Rectal smooth muscle tissue (tissue), 1 donor: ENCODE data around the gene STK11.
"Not testable (repeated sequence)": the region's sequence is repeated elsewhere in the genome, so short reads cannot be mapped to it uniquely, and the experiment has no call there.

Source experiments
- H3K27ac ChIP-seq: one replicate; pipeline ENCODE4 v1.7.0; 2013; ENCODE audit warnings: low read depth, low read length, inconsistent platforms
- H3K27me3 ChIP-seq: one replicate; pipeline ENCODE4 v1.7.0; 2013; ENCODE audit warnings: low read length; ENCODE audit not compliant: control insufficient read depth, insufficient read depth
- H3K36me3 ChIP-seq: one replicate; pipeline ENCODE4 v1.7.0; 2013; ENCODE audit warnings: low read length; ENCODE audit not compliant: control insufficient read depth, insufficient read depth
- H3K4me1 ChIP-seq: one replicate; pipeline ENCODE4 v1.7.0; 2013; ENCODE audit warnings: low read length; ENCODE audit not compliant: control insufficient read depth, insufficient read depth
- H3K4me3 ChIP-seq: one replicate; pipeline ENCODE4 v1.7.0; 2013; ENCODE audit warnings: low read length
- H3K9ac ChIP-seq: one replicate; pipeline ENCODE4 v1.7.0; 2013; ENCODE audit warnings: low read length

Gene STK11

DNA sequence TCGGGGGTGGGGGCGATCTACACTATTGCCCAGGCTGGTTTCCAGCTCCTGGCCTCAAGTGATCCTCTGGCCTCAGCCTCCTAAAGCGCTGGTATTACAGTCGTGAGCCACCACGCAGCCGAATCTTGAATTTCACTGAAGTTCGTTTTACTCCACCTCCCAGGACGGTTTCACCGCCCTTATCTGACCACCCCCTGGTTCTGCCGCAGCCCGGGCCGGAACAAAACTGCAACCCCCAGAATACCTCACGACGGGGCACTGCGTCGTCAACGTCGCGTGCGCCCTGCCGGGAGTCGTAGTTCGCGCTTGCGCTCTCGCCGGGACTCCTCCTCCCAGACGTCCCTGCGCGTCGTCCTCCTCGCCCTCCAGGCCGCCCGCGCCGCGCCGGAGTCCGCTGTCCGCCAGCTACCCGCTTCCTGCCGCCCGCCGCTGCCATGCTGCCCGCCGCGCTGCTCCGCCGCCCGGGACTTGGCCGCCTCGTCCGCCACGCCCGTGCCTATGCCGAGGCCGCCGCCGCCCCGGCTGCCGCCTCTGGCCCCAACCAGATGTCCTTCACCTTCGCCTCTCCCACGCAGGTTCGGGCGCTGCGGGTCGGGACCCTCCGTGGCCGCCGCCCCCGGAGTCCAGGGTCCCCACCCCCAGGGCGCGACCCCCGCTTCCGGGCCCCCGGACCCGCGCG is 36.0 kb downstream of the STK11 start, which contains the start of gene ATP5F1D:
ATP5F1D (plus strand) TSS at position 335 of the 679 bp plus-strand sequence; CDS start at position 435, 100 bp downstream.
- peak within 1 kb of the TSS; percentile 86 for H3K27ac ChIP-seq
- peak within 1 kb of the TSS; percentile 83 for H3K4me3 ChIP-seq
- peaks cover 4% of the 10 kb centered on the region for H3K27me3 ChIP-seq
- H3K36me3 ChIP-seq = no peaks in the 10 kb centered on the region
- peak within 1 kb of the TSS; percentile 61 for H3K9ac ChIP-seq
- H3K4me1 ChIP-seq = peaks cover 31% of the 10 kb centered on the region

DNA sequence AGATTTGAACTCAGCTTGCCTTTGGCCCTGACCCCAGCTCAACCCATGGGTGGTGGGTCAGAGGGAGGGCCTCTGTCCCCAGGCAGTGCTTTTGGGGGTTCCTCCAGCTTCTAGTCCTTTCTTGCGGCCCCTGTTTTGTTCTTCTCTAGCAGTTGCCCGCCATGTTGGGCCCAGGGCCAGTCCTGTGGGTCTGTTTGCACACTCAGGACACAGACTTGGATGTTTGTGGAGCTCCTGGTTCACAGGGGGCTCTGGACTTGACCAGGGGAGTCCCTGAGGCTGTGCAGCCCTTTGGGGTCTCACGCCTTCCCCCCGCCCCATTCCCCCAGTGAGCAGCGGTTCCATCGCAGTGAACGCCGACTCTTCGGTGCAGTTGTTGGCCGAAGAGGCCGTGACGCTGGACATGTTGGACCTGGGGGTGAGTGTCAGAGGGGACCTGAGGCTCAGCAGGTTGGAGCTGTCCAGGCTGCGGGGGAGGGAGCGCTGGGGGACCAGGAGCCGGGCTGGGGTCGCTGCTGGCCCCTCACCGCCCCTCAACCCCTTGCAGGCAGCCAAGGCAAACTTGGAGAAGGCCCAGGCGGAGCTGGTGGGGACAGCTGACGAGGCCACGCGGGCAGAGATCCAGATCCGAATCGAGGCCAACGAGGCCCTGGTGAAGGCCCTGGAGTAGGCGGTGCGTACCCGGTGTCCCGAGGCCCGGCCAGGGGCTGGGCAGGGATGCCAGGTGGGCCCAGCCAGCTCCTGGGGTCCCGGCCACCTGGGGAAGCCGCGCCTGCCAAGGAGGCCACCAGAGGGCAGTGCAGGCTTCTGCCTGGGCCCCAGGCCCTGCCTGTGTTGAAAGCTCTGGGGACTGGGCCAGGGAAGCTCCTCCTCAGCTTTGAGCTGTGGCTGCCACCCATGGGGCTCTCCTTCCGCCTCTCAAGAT is 38.5 kb downstream of the STK11 start:
- Histone ChIP-seq H3K36me3 (no peaks in the 10 kb centered on the region), H3K4me3 (peak overlapping the region; percentile 46), H3K27ac (peak overlapping the region; percentile 91), H3K27me3 (no peaks in the 10 kb centered on the region), H3K9ac (no peak overlapping the region), H3K4me1 (peaks cover 35% of the 10 kb centered on the region)

DNA sequence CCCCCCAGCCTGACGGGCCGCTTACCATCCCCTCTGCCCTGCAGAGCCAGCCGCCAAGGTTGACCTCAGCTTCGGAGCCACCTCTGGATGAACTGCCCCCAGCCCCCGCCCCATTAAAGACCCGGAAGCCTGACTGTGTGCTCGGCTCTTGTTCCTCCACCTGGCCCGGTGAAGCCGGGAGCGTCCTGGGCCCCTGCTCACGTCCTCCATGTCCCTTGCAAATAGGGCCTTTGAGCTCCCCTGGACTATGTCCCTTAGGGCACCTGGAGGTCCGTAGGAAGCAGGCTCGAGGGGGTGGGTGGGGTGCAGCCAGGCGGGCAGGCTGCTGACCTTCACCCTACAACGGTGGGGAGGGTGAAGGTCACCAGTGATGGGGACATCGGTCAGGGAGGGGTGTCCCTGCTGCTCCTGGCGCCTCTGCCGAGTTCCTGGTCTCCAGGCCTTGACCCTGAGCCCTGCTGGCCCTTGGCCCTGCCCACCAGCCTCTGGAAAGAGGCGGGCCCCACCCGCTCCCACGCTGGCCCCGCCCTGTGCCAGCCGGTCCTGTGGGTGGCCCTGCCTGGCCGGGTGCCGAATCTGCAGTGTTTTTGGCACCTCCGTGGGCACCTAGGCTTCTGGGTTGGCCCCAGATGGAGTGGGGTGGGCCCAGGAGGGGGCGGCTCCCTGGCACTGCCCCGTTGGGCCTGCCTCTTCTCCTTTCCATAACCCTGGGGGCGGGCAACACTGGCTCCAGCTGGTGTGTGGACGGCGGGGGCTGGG is 39.3 kb downstream of the STK11 start:
- H3K4me1 ChIP-seq = peaks cover 35% of the 10 kb centered on the region
- peak overlapping the region; percentile 91 for H3K27ac ChIP-seq
- H3K27me3 ChIP-seq = no peaks in the 10 kb centered on the region
- peak overlapping the region; percentile 46 for H3K4me3 ChIP-seq
- H3K36me3 ChIP-seq = no peaks in the 10 kb centered on the region
- no peak overlapping the region for H3K9ac ChIP-seq

DNA sequence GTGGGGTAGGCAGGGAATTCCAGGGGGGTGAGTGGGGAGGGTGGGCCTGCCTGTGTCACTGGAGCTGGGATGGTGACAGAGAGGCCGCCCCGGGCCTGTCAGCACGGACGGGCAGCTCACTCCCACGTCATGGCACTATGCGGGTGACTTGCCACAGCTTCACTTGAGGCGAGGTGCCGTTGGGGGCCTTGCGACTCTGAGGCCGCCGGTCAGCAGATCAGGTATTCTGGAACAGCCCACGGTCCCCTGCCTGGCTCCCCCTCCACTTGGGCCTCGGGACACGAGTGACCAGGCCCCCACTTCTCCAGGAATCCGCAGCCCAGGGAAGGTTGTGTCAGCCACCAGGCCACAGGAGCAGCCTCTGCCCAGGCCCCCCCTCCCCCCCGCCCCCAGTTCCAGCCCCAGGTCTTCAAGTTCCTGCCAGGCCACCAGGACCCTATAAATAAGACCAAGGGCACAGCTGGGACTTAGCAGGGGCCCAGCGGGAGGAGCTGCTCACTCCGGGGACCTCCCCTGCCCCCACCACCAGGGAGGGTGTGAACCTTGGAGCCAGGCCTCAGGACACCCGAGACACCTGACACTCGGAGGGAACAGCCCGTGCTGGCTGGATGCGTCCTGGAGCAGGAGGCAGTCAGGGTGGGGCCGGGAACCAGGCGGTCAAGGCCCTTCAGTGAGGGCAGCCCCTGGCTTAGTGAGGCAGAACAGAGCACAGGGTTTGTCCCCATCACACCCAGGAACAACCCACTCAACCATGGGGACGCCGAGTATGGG is 40.1 kb downstream of the STK11 start:
- no peaks in the 10 kb centered on the region for H3K36me3 ChIP-seq
- H3K4me1 ChIP-seq = peaks cover 35% of the 10 kb centered on the region
- H3K9ac ChIP-seq = no peak overlapping the region
- no peaks in the 10 kb centered on the region for H3K27me3 ChIP-seq
- peak overlapping the region; percentile 91 for H3K27ac ChIP-seq
- H3K4me3 ChIP-seq = no peak overlapping the region

DNA sequence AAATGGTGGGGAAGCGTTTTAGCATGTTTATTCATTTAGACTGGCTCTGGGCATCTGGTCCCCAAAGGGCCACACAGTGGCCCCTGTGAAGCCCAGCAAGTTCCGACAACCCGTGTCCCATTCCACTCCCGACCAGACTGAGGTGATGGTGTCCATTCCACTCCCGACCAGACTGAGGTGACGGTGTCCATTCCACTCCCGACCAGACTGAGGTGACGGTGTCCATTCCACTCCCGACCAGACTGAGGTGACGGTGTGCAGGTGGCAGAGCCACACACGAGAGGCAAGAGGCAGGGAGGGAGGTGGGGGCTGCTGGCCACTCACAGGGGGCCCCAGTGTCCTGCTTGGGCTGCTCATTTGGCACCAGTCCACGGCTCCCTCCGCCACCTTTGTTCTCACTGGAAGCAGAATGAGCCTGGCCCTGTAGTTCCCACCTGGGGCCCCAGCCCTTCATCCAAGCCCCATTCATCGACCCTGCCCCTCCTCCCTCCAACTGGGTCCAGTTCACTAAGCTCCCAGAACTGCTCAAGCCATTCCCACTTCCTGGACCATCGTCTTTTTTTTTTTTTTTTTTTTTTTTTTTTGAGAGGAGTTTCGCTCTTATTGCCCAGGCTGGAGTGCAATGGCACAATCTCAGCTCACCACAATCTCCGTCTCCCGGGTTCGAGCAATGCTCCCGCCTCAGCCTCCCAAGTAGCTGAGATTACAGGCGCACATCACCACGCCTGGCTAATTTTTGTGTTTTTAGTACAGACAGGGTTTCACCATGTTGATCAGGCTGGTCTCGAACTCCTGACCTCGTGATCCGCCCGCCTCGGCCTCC is 40.9 kb downstream of the STK11 start:
- H3K36me3 ChIP-seq, H3K27me3 ChIP-seq, H3K4me3 ChIP-seq, H3K9ac ChIP-seq: not testable (repeated sequence)
- peak overlapping the region; percentile 91 for H3K27ac ChIP-seq
- peaks cover 32% of the 10 kb centered on the region for H3K4me1 ChIP-seq

DNA sequence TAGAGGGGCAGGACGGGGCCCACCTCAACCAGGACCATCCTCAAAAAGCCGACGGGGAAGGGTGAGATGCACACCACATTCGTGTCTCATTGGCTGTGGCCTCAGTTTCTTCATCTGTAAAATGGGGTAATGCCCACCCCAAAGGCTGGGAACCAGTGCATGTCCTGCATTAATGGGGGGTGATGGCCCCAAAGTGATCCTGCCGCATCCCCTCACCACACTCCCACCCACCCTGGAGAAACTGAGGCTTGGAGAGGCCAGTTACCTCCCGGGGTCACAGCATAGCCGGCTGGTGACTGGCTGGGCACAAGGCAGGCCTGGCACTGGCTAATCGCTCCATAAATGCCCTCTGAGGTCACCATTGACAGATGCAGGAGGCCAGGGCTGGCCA is 42.2 kb downstream of the STK11 start:
- peak overlapping the region; percentile 59 for H3K4me3 ChIP-seq
- H3K4me1 ChIP-seq = peaks cover 32% of the 10 kb centered on the region
- peak overlapping the region; percentile 45 for H3K9ac ChIP-seq
- peaks cover 6% of the 10 kb centered on the region for H3K36me3 ChIP-seq
- peak overlapping the region; percentile 99 for H3K27ac ChIP-seq
- H3K27me3 ChIP-seq = no peaks in the 10 kb centered on the region

DNA sequence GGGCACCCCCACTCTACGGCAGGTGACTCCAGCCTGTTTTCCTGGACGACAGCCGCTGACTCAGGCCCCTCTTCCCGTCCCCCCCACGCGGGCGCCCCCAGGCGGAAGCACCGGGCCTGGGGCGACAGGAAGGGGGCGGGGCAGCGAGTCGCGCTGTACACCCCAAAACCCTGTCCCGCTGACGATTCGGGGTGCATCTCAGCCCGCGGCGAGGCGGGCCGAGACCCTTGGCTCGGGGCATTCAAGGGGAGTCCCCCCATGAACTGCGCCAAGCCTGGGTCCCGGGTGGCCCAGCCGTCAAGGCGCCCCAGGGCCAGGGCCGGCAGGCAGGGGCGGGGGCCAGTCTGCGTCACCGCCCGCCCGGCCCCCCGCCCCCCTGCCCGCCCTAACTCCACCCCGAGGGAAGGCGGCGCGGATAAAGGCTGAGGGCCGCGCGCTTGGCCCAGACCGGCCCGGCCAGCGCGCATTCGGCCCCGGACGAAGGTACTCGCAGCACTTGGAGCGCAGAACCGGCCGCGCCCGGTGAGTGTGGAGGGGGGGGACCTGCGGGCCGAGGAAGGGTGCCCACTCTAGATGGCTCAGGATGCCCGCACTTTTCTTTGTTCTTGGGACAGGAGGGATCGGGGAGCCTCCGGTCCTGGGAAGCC is 42.7 kb downstream of the STK11 start, which contains the start of gene MIDN:
MIDN (plus strand) TSS at position 445 of the 647 bp plus-strand sequence. CDS start 1,714 bp downstream, outside the sequence.
- peaks cover 29% of the 10 kb centered on the region for H3K4me1 ChIP-seq
- H3K27me3 ChIP-seq = no peaks in the 10 kb centered on the region
- H3K9ac ChIP-seq = peak within 1 kb of the TSS; percentile 73
- peak within 1 kb of the TSS; percentile 99 for H3K27ac ChIP-seq
- peak within 1 kb of the TSS; percentile 82 for H3K4me3 ChIP-seq
- peaks cover 6% of the 10 kb centered on the region for H3K36me3 ChIP-seq

DNA sequence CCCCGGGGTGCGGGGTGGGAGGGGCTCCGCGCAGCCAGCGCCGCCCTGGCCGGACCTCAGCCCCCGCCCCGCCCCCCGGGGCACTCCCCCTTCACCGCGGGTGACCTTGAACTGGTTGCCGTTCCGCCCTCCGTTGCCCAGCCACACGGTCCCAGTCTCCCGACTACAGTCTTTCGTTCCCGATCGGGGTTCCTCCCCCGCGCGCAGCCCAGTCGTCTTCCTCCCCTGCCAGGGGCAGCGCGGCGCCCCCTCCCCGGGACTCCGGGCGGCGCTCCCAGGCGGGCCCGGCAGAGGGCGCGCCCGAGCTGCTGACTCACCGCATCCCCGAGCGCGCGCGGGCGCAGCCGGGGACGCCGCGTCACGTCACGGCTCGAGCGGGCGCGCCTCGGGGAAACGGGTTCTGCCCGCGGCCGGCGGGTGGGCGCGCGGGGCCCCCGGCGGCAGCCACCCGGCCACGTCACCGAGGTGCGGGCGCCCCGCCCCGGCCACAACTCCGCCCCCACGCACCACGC is 43.3 kb downstream of the STK11 start:
- peaks cover 30% of the 10 kb centered on the region for H3K4me1 ChIP-seq
- H3K36me3 ChIP-seq = peaks cover 6% of the 10 kb centered on the region
- H3K9ac ChIP-seq = peak overlapping the region; percentile 68
- peak overlapping the region; percentile 82 for H3K4me3 ChIP-seq
- peak overlapping the region; percentile 99 for H3K27ac ChIP-seq
- no peaks in the 10 kb centered on the region for H3K27me3 ChIP-seq

DNA sequence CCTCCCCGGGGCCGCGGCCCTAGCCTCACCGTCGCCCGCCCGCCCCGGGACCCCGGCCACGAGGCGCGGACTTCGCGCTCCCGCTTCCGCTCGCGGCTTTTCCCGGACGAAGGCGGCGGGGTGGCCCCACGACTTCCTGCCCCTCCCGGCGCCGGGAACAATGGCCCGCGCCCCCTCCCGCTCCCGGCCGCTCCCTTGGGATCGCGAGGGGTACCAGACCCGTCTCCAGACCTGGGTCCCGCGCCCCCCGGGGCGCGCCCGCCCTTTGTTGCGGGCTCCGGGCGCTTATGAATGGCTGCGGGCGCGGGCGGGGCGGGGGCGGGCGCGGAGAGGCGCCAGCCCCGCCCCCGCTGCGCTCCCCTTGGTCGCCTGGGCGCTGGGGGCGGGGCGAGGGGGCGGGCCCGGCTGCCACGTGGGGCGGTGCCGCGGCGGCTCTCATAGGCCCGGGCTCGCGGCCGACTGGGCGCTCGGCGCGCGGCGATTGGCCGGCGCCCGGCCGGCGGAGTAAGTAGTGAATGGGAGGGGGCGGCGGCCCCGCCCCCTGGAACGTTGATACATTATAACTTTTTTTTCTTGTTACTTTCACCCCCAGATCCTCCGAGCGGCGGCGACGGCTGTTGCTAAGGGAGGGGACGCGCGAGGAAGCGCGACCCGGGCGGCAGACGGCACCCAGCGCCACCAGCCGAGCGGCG is 43.9 kb downstream of the STK11 start:
- Histone ChIP-seq H3K27ac (peak overlapping the region; percentile 100), H3K4me3 (peak overlapping the region; percentile 82), H3K27me3 (no peaks in the 10 kb centered on the region), H3K4me1 (peaks cover 31% of the 10 kb centered on the region), H3K9ac (peak overlapping the region; percentile 73), H3K36me3 (peaks cover 8% of the 10 kb centered on the region)

DNA sequence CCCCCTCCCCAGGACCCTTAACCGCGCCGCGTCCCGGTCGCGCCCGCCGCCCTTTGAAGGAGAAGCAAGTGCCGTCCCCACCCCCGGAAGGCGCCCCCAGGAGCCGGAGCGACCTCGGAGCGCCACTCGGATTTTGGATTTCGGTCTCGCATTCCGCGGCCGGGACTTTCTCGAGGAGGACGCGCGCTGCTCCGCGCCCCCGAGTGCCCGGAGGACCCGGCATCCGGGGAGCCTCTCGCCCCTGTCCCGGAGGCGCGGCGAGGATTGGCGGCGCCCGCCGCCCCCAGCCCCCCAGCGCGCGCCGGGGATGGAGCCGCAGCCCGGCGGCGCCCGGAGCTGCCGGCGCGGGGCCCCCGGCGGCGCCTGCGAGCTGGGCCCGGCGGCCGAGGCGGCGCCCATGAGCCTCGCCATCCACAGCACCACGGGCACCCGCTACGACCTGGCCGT is 44.4 kb downstream of the STK11 start:
- peak overlapping the region; percentile 73 for H3K9ac ChIP-seq
- peaks cover 14% of the 10 kb centered on the region for H3K36me3 ChIP-seq
- peak overlapping the region; percentile 100 for H3K27ac ChIP-seq
- H3K4me3 ChIP-seq = peak overlapping the region; percentile 77
- peaks cover 31% of the 10 kb centered on the region for H3K4me1 ChIP-seq
- no peaks in the 10 kb centered on the region for H3K27me3 ChIP-seq
